ENCODE data around the gene ATP11A. TPM values are rescaled to one million over a fixed set of nuclear protein-coding genes. Genes with fewer than 3 reads are reported as not detected.

ATP11A gene
- total and polyA plus RNA-seq, 2 experiments from 2014 or later: 12.3 to 52.6 TPM

DNA sequence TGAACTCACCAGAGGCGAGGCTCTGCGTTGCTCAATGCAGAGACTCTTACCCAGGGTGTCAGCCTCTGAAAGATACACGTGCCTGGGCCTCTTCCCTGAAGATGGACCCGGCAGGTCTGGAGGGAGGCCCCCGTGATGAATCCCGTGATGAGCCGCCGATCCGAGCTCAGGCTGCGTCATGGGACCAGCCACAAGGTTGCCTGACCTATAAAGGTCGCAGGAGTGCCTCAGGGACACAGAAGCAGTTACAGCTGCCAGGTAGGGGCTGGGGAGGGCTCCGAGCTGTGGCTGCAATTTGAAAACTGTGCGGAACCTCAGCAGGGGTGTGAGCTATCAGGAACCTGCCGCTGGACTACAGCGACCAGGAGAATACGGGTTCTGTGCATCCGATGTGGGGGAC is 10.5 kb upstream of the ATP11A start:
- H3K4me2 ChIP-seq: no peak overlapping the region
- H3K79me2 ChIP-seq (replicated peaks; ENCODE audit: insufficient read depth): no peaks in the 10 kb centered on the region
- peaks cover 3% of the 10 kb centered on the region for H3K4me1 ChIP-seq (ENCODE audit: insufficient read depth)
- DNase-seq (ENCODE audit: low spot score) (no peak), ATAC-seq (no peak)
- no peak overlapping the region for H3K27ac Mint-ChIP-seq
- H3K4me3 Mint-ChIP-seq: no peak overlapping the region
- H3K9me2 ChIP-seq (ENCODE audit: insufficient read depth): no peaks in the 10 kb centered on the region
- peaks cover 10% of the 10 kb centered on the region for H3K27me3 Mint-ChIP-seq (ENCODE audit: insufficient read depth, low read depth, poor library complexity)
- TF ChIP-seq, protein P1, sequence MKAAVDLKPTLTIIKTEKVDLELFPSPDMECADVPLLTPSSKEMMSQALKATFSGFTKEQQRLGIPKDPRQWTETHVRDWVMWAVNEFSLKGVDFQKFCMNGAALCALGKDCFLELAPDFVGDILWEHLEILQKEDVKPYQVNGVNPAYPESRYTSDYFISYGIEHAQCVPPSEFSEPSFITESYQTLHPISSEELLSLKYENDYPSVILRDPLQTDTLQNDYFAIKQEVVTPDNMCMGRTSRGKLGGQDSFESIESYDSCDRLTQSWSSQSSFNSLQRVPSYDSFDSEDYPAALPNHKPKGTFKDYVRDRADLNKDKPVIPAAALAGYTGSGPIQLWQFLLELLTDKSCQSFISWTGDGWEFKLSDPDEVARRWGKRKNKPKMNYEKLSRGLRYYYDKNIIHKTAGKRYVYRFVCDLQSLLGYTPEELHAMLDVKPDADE (IDR thresholded peaks at IDR 0.05): no peak
- TF ChIP-seq POLR2AphosphoS5 (IDR thresholded peaks at IDR 0.05; ENCODE audit: low read depth) (no peak), JUNB (IDR thresholded peaks at IDR 0.05; ENCODE audit: unreplicated experiment) (no peak), NANOG (IDR thresholded peaks at IDR 0.05; ENCODE audit: borderline replicate concordance) (no peak), ZNF331 (CRISPR knock-in tag; IDR thresholded peaks at IDR 0.05; ENCODE audit: low read depth) (no peak), EZH2 (IDR thresholded peaks at IDR 0.05; ENCODE audit: low read depth, unreplicated experiment) (no peak), STAT1 (IDR thresholded peaks at IDR 0.05; ENCODE audit: unreplicated experiment) (no peak), CREB1 (CRISPR knock-in tag; IDR thresholded peaks at IDR 0.05; ENCODE audit: low read depth) (no peak), ZNF114 (CRISPR knock-in tag; IDR thresholded peaks at IDR 0.05) (no peak), EZH2phosphoT487 (IDR thresholded peaks at IDR 0.05; ENCODE audit: unreplicated experiment) (no peak)
- TF ChIP-seq, protein P2, sequence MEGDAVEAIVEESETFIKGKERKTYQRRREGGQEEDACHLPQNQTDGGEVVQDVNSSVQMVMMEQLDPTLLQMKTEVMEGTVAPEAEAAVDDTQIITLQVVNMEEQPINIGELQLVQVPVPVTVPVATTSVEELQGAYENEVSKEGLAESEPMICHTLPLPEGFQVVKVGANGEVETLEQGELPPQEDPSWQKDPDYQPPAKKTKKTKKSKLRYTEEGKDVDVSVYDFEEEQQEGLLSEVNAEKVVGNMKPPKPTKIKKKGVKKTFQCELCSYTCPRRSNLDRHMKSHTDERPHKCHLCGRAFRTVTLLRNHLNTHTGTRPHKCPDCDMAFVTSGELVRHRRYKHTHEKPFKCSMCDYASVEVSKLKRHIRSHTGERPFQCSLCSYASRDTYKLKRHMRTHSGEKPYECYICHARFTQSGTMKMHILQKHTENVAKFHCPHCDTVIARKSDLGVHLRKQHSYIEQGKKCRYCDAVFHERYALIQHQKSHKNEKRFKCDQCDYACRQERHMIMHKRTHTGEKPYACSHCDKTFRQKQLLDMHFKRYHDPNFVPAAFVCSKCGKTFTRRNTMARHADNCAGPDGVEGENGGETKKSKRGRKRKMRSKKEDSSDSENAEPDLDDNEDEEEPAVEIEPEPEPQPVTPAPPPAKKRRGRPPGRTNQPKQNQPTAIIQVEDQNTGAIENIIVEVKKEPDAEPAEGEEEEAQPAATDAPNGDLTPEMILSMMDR (conservative IDR thresholded peaks at IDR 0.05; ENCODE audit: low read depth in 2 of 2): no peak
- TF ChIP-seq, protein P3, sequence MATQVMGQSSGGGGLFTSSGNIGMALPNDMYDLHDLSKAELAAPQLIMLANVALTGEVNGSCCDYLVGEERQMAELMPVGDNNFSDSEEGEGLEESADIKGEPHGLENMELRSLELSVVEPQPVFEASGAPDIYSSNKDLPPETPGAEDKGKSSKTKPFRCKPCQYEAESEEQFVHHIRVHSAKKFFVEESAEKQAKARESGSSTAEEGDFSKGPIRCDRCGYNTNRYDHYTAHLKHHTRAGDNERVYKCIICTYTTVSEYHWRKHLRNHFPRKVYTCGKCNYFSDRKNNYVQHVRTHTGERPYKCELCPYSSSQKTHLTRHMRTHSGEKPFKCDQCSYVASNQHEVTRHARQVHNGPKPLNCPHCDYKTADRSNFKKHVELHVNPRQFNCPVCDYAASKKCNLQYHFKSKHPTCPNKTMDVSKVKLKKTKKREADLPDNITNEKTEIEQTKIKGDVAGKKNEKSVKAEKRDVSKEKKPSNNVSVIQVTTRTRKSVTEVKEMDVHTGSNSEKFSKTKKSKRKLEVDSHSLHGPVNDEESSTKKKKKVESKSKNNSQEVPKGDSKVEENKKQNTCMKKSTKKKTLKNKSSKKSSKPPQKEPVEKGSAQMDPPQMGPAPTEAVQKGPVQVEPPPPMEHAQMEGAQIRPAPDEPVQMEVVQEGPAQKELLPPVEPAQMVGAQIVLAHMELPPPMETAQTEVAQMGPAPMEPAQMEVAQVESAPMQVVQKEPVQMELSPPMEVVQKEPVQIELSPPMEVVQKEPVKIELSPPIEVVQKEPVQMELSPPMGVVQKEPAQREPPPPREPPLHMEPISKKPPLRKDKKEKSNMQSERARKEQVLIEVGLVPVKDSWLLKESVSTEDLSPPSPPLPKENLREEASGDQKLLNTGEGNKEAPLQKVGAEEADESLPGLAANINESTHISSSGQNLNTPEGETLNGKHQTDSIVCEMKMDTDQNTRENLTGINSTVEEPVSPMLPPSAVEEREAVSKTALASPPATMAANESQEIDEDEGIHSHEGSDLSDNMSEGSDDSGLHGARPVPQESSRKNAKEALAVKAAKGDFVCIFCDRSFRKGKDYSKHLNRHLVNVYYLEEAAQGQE (IDR thresholded peaks at IDR 0.05; ENCODE audit: unreplicated experiment): no peak
- TF ChIP-seq, protein P4, sequence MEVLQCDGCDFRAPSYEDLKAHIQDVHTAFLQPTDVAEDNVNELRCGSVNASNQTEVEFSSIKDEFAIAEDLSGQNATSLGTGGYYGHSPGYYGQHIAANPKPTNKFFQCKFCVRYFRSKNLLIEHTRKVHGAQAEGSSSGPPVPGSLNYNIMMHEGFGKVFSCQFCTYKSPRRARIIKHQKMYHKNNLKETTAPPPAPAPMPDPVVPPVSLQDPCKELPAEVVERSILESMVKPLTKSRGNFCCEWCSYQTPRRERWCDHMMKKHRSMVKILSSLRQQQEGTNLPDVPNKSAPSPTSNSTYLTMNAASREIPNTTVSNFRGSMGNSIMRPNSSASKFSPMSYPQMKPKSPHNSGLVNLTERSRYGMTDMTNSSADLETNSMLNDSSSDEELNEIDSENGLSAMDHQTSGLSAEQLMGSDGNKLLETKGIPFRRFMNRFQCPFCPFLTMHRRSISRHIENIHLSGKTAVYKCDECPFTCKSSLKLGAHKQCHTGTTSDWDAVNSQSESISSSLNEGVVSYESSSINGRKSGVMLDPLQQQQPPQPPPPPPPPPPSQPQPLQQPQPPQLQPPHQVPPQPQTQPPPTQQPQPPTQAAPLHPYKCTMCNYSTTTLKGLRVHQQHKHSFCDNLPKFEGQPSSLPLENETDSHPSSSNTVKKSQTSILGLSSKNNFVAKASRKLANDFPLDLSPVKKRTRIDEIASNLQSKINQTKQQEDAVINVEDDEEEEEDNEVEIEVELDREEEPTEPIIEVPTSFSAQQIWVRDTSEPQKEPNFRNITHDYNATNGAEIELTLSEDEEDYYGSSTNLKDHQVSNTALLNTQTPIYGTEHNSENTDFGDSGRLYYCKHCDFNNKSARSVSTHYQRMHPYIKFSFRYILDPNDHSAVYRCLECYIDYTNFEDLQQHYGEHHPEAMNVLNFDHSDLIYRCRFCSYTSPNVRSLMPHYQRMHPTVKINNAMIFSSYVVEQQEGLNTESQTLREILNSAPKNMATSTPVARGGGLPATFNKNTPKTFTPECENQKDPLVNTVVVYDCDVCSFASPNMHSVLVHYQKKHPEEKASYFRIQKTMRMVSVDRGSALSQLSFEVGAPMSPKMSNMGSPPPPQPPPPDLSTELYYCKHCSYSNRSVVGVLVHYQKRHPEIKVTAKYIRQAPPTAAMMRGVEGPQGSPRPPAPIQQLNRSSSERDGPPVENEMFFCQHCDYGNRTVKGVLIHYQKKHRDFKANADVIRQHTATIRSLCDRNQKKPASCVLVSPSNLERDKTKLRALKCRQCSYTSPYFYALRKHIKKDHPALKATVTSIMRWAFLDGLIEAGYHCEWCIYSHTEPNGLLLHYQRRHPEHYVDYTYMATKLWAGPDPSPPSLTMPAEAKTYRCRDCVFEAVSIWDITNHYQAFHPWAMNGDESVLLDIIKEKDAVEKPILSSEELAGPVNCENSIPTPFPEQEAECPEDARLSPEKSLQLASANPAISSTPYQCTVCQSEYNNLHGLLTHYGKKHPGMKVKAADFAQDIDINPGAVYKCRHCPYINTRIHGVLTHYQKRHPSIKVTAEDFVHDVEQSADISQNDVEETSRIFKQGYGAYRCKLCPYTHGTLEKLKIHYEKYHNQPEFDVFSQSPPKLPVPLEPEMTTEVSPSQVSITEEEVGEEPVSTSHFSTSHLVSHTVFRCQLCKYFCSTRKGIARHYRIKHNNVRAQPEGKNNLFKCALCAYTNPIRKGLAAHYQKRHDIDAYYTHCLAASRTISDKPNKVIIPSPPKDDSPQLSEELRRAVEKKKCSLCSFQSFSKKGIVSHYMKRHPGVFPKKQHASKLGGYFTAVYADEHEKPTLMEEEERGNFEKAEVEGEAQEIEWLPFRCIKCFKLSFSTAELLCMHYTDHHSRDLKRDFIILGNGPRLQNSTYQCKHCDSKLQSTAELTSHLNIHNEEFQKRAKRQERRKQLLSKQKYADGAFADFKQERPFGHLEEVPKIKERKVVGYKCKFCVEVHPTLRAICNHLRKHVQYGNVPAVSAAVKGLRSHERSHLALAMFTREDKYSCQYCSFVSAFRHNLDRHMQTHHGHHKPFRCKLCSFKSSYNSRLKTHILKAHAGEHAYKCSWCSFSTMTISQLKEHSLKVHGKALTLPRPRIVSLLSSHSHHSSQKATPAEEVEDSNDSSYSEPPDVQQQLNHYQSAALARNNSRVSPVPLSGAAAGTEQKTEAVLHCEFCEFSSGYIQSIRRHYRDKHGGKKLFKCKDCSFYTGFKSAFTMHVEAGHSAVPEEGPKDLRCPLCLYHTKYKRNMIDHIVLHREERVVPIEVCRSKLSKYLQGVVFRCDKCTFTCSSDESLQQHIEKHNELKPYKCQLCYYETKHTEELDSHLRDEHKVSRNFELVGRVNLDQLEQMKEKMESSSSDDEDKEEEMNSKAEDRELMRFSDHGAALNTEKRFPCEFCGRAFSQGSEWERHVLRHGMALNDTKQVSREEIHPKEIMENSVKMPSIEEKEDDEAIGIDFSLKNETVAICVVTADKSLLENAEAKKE (CRISPR knock-in tag; IDR thresholded peaks at IDR 0.05): no peak
- peaks cover 13% of the 10 kb centered on the region; the same call in 2 of the 3 replicates for H3K9me3 Mint-ChIP-seq
- H4K20me1 ChIP-seq (replicated peaks; ENCODE audit: insufficient read depth): no peaks in the 10 kb centered on the region
- H3K4me3 ChIP-seq: no peak overlapping the region
- peaks cover 10% of the 10 kb centered on the region for H3K4me1 Mint-ChIP-seq
- no peak overlapping the region for H2AFZ ChIP-seq
- H3K27ac ChIP-seq (ENCODE audit: low read depth): no peak overlapping the region
- H3K36me3 ChIP-seq (ENCODE audit: insufficient read depth): no peaks in the 10 kb centered on the region
- H3F3A ChIP-seq (replicated peaks; ENCODE audit: low read depth): no peaks in the 10 kb centered on the region
- H3K27me3 ChIP-seq (ENCODE audit: insufficient read depth): no peaks in the 10 kb centered on the region
- H3K36me3 Mint-ChIP-seq (ENCODE audit: low read depth): 0 out of 3 replicates have a peak, but pooled peaks cover 6% of the 10 kb centered on the region

Measured in GM23338 (cell line).